GM23338 (cell line): ENCODE data around the gene TMEM221.

Source experiments
- CREB1 ChIP-seq: fragments of 250-450 bp; sonication (Bioruptor Pico); IDR thresholded peaks from 2 replicates; pipeline ENCODE4 v1.5.0; 2020; ENCODE audit warnings: low read depth, mild to moderate bottlenecking, moderate library complexity
- EZH2 ChIP-seq: fragments of 200-600 bp; sonication (generic); IDR thresholded peaks from one replicate; pipeline ENCODE4 v1.8.0; 2017; ENCODE audit warnings: antibody characterized with exemption, mild to moderate bottlenecking, low read depth; ENCODE audit not compliant: unreplicated experiment
- EZH2phosphoT487 ChIP-seq: fragments of 200-600 bp; sonication (generic); IDR thresholded peaks from one replicate; pipeline ENCODE4 v1.8.1; 2018; ENCODE audit warnings: antibody characterized with exemption; ENCODE audit not compliant: unreplicated experiment
- POLR2AphosphoS5 ChIP-seq: IDR thresholded peaks from 2 replicates; pipeline ENCODE4 v1.6.1; 2016; ENCODE audit warnings: antibody characterized with exemption, low read depth
- REST ChIP-seq: IDR thresholded peaks from one replicate; pipeline ENCODE4 v1.6.1; 2018; ENCODE audit warnings: antibody characterized with exemption; ENCODE audit not compliant: unreplicated experiment
- ZNF114 ChIP-seq: fragments of 250-450 bp; sonication (Bioruptor Pico); IDR thresholded peaks from 2 replicates; pipeline ENCODE4 v1.5.0; 2020; ENCODE audit warnings: mild to moderate bottlenecking, moderate library complexity
- TF ChIP-seq, protein P1 (sequence below), 2 experiments: fragments of 200-600 bp in 1 of 2; sonication (generic) in 1 of 2; conservative IDR thresholded peaks; 2 replicates each; pipeline versions ENCODE4 v1.5.1 to v1.6.1; 2016 to 2017; ENCODE audit warnings: antibody characterized with exemption in 2 of 2, low read depth in 2 of 2, mild to moderate bottlenecking in 2 of 2, moderate library complexity in 1 of 2

DNA sequence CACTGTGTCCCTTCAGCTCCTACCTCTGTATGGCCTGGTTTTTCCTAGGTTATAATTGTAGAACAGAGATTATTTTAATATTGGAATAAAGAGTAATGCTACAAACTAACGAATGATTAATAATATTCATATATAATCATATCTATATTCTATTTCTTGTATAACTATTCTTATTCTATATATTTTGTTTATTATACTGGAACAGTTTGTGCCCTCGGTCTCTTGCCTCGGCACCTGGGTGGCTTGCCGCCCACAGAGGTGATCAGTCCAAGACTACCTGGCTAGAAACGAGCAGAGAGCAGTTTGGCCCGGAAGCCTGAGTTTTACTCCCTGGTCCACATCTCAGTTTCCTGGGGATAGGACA is 18.0 kb upstream of the TMEM221 start:
- no peak for TF ChIP-seq REST
- TF ChIP-seq ZNF114 (CRISPR knock-in tag): no peak
- no peak for TF ChIP-seq POLR2AphosphoS5
- no peak for TF ChIP-seq CREB1 (CRISPR knock-in tag)
- TF ChIP-seq, protein P1, sequence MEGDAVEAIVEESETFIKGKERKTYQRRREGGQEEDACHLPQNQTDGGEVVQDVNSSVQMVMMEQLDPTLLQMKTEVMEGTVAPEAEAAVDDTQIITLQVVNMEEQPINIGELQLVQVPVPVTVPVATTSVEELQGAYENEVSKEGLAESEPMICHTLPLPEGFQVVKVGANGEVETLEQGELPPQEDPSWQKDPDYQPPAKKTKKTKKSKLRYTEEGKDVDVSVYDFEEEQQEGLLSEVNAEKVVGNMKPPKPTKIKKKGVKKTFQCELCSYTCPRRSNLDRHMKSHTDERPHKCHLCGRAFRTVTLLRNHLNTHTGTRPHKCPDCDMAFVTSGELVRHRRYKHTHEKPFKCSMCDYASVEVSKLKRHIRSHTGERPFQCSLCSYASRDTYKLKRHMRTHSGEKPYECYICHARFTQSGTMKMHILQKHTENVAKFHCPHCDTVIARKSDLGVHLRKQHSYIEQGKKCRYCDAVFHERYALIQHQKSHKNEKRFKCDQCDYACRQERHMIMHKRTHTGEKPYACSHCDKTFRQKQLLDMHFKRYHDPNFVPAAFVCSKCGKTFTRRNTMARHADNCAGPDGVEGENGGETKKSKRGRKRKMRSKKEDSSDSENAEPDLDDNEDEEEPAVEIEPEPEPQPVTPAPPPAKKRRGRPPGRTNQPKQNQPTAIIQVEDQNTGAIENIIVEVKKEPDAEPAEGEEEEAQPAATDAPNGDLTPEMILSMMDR (conservative IDR thresholded peaks at IDR 0.05; ENCODE audit: low read depth in 2 of 2): no peak
- no peak for TF ChIP-seq EZH2
- no peak for TF ChIP-seq EZH2phosphoT487
